HG03575 (cell line): Measurements from ENCODE around the gene GPC5.
"Not testable (repeated sequence)": the region's sequence is repeated elsewhere in the genome, so short reads cannot be mapped to it uniquely, and the experiment has no call there.

Experiments used
- ATAC-seq: cut with Tn5 transposase; IDR thresholded peaks from one replicate; pipeline ENCODE4 v1.9.1; 2021; ENCODE audit not compliant: unreplicated experiment, insufficient number of reproducible peaks, low FRiP score; ENCODE audit errors: extremely low read depth

Gene GPC5

DNA sequence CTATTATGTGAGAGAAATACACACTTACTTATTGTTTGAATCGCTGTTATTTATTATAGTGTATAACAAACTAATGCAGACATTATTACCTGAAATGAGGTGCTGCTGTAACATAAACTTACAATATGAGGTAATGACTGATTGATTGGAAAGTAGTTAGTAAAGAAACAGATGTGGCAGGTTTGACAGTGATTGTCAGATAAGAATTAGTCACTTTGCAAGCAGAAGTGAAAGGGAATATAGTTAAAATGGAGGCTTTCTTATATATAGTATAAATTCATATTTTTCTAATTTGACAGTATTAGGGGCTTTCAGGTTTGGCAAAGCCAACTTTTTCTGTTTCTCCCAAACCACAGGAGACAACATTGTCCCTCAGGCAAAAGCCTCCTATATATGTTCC is 30.3 kb upstream of the GPC5 start:
- no peak for ATAC-seq

DNA sequence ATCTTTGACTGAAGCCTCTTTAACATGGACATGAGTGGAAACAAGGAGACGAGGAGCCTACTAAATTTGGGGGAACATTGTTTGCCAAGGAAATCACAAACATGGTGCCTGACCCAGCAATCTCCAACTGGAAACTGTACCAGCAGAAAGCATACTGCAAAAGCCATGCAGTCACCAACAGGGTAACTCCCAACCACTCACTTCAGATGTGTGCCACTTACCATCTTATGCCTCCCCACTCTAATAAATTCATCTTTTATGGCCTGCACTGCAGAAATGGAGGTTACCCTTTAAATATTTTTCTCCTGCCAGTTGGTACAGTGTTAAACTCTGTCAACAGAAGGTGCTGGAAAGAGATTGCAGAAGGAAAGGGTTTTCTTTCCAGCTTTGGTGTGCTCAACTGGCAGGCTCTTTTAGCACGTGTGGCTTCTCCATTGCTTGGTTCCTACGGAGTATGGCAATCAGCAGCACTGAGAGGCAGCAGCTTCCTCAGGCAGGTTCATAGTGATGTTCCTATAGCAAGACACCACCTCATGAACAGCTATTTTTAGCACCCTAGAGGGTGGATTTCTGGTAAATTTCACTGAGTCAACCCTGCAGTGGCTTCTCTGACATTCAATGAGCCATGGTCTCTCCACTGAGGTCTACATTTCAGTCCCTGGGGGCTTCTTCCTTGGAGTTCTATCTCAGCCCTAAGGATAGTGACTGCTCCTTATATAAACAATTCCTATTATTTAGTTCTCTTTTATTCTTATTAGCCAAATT is 29.6 kb upstream of the GPC5 start:
- no peak for ATAC-seq

DNA sequence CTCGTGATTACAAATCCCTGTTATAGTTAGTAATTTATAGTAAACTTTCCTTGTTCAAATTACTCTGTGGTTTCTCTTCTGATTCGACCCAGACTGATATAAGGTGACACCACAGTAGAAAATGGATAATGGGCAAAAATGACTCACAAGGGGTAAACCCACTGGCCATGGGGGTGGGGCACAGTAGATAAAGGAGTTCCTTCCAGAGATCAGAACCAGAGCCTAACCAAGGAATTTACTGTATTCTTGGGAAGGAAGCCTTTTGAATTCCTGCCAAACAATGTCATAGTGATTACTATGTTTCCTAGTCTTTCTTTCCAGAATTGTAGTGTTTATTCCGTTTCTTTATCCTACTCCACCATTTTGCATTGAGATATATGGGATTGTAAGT is 29.0 kb upstream of the GPC5 start:
- no peak for ATAC-seq

DNA sequence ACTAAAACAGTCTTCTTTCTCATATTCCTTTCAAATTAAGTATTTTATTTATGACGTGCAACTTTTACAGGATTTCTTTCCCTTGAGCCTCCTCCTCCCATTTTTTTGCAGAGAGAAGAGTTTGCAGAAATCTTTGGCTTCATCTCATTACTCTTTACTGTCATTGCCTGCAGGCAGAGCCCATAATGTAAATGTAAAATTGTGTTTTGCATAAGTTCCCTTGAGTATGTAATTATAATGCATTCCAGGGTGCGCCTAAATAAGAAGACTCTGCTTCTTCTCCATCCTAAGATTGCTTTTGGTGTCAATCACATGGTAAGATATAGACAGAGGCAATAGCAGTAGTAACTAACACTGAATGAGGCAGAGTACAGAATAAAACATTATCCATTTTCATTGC is 27.9 kb upstream of the GPC5 start:
- no peak for ATAC-seq

DNA sequence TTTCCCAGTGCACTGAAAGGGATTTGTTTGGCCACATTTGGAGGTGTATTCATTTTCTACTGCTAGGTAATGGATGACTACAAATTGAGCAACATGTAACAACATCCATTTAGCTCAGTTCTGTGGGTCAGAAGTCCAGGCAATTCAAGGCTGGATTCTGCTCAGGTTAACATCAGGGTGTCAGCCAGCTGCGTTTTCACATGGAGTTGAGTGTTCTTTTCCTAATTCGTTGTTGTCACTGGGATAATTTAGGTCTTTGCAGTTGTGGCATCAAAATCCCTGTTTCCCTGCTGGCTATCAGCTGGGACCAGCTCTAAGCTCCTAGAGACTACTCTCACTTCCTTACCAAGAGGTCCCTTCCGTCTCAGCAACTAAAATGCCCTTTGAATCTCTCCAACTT is 25.5 kb upstream of the GPC5 start:
- ATAC-seq = no peak

DNA sequence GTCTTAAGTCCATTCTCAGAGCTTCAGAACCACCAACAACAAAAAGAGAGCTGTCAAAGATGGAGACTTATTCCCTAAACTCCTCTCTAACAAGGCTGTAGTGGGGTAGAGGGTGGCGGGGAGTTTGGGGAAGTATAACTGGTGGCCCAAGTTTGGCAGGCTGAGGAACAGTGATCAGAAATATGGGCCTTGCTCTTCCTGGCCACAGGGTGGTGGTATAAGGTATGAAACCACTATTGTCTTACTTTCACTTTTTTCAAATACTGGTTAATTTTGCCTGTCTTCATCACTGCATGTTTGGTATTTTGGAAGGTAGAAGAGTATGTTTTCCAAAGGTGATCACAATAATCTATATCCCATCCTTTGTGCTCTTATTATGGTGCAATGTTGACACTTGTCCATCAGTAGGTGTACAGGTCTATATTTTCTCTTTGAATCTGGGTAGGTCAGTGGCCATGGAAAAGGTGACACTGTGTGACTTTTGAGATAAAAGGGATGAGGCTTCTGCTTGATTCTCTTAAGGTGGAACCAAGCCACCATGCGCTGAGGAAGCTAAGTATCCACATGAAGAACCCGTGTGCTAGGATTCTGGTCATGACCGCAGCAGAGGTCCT is 23.2 kb upstream of the GPC5 start:
- ATAC-seq = peak; percentile 88

DNA sequence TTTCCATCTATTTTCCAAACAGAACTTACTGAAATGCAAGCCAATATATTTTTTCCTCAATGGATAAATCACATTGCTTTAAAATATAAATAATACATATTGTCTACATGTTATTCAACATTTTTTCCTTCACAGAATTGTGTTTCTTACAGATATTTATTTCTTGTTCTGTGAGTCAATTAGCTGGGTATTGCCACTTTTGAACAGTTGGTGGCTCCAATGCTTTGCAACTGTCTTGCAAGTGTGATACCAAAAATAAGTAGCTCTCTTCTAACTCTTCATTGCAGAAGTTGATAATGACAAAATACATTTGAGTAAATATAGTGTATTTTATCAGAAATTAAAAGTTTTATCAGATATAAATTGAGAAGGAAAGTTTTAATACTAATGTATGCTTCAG is 17.1 kb upstream of the GPC5 start:
- no peak for ATAC-seq

DNA sequence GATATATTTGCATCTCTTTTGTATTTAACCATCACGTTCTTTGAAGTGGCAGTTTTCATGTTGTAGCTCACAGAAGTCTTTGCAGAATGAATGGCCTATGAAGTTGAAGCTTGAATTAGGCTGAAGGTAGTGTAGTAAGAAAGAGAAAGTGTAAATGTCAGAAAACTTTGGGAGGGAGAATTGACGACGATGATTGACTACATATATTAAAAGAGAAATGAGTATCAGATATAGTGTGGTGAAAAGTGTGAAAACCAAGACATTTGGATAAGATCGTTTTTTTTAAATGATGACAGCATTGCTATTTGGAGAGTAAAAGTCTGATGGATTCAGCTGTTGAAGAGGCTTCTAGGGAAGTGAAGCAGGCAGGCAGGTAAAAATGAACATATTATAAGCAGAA is 14.6 kb upstream of the GPC5 start:
- ATAC-seq = no peak

DNA sequence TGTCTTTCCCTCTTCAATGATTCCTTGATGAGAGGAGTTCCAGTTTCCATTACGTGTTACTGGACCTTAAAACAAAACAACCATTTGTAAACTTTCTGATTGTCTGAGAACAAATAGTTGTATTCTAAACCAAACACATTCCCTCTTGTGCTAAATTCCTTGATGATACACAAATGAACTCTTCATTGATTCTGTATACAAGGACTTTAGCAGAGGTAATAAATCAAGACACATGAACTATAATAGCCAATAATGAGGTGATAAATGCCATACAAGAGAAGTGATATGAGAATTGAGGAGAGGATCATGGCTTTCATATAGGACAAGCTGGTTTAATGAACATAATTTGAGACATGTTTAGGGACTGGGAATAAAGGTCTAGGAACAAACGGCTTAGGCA is 13.5 kb upstream of the GPC5 start:
- ATAC-seq = no peak

DNA sequence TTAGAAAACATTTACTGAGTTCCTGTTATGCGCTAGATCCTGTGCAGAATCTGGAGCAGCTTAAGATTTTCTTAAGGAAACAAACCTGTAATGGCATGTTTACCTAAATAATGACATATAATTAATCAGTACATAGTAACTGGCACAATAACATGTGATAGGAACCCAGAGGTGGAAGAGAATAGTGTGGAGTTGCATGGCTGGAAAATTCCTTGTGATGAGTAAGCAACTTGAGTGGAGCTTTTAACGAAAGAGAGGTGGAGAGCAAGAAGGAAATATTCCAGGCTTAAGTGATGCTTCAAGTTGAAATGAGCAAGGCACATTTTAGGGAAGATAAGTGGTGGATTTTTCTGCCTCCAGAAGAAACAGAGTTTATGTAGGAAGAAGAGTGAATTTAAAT is 9.2 kb upstream of the GPC5 start:
- ATAC-seq = no peak

DNA sequence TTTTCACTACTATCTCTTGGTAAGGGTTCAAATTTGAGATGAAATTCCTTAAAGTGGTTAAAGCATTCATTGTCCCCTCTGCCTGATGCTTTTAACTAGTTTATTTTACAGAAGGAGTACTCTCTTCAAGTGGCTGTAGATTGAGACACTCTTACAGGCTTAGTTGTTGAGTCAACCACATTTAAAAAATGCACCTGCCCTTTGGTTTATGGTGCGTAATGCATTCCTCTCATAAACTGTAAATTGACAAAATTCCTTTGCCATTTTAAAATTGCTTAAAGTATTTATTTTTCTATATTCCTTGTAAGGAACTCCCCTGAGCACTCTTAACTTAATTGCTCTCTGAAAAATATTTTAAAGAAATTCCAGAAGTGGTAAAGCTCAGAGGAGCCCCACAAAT is 826 bp upstream of the GPC5 start:
- ATAC-seq = no peak

DNA sequence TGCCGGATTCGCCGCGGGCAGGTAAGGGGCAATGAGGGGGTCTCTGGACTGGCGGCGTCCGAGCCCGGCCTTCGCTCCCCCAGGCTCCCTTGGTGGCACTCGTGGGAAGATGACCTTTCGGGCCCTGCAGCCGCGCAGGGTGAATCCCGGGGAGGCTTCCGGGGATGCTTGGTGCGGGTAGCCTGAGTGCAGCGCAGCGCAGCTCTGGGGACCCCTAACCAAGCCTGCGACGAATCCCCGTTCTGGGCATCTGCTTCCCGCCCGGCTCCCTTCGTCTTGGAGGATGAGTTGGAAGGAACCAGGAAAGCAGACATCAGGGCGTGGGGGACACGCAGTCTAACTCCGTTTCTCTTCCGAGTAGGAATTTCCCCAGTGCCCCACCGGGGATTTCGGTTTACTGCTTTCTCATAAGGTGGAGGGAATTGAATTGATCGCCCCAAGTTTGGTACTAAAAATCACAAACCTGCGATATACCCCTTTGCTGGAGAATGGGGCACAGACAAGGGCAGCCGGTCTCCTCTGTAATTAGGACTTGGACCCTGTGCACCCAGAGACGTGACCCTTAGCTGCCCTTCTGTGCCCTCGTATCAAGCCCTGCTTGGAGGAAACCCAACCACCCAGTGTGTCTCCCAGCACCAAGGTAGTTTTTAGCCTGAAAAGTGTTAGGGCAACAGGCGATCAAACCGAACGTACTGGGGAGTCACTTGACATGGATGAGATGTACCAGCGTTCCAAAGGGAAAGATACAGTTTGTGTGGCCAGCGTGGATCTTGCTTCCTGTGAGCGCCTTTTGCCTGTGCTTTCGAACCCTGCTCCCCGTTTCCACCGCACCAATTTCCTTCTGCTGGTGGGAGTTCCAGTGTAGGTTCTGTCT is 1.0 kb downstream of the GPC5 start:
- no peak for ATAC-seq

DNA sequence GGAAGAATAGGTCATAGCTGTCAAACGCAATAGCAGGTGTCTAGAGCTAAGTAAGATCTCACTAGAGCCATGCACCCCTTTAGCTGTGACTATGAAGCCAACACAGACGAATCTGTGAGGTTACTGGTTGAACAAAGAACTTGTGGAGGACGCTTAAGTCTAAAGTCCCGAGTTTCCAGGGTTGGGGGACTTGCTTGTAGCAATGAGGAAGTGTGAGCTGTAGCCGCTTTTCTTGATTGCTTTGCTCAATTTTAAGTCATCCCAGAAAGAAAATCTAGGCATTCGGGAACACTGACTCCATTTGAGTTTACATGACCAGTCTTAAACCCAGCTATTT is 1.6 kb downstream of the GPC5 start:
- no peak for ATAC-seq

DNA sequence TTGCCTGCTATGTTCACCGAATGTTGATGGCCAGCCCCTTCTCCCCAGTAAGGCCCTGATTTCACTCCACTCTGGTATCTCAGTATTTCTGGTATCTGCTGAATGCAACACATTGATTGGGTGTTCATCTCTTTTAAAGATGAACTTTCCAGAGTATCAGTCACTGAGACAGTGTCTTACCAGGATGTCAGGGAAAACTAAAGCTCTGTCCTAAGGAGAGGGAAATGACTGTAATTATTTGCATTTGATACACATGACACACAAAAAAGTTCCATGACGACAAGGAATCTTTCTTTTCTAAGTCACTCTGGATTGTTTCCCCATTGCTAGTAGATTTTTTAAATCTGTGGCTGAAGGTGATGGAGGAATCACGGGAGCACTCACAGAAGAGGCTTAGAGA is 2.2 kb downstream of the GPC5 start:
- no peak for ATAC-seq

DNA sequence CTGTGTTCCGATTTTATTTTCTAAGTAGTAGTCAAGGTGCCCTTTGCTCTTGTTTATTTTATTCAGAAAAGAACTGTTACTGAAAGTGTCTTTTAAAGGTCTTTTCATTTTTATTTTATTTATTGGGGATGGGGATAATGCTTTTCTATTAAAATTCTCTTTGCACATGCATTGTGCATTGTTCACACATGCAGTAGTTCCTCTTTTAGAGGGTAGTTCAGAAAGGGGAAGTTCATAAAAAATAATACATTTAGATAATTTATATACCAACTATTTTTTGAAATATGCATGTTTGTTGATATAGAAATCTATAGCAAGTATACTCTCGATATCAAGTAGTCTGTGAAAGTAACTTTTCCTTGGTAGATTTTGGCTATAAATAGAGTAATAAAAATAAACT is 3.5 kb downstream of the GPC5 start:
- no peak for ATAC-seq

DNA sequence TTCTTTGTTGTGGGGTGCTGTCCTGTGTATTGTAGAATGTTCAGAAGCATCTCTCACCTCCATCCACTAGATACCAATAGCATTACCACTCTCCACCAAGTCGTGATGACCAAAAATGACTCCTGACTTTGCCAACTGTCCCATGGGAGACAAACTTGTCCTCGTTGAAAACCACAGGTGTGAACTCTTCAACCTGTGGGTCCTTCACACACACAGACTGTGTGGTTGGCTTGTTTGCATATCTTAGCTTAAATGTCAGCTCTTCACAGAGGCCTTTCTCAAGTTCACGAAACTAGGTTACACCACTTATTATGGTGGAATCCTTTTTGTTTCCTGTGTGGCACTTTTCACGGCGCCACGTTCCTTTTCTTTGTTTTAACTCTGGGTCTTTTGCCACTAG is 6.8 kb downstream of the GPC5 start:
- ATAC-seq = peak; percentile 37

DNA sequence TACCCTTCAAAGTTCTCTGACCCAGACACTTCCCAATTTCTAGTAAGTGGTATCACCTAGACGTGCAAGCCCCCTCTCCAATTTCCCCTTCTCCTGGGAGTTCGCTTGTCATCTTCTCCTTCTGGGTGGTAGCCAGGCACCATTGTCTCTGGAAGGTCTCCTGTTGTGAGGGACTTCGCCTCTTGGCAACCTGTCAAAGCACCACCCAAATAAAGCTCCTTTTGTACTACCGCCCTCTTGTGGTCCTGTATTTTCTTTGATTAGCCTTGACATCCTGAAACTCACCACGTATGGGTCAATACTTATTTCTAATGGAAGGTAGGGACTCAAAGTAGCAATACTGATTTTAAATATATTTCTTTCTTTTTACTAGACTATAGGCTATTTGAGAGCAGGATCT is 8.2 kb downstream of the GPC5 start:
- ATAC-seq = peak; percentile 34

DNA sequence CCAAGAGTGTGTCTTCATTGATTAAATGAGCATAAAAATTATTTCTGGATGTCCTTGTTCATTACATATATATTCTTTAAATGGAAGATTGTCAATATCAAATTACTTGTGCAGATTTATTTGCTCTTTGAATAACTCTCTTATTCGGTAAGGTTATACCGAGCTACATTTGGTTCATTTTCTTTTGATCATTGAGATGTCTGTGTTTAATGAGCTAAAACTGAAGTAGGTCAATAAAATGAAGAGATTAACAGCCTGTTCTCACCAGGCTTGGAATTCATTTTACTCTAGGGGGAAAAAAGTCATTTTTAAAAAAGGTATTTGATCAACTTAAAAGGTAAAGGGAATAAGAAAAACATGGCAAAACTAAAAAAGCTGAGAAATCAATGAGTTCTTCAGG is 10.6 kb downstream of the GPC5 start:
- ATAC-seq = no peak

DNA sequence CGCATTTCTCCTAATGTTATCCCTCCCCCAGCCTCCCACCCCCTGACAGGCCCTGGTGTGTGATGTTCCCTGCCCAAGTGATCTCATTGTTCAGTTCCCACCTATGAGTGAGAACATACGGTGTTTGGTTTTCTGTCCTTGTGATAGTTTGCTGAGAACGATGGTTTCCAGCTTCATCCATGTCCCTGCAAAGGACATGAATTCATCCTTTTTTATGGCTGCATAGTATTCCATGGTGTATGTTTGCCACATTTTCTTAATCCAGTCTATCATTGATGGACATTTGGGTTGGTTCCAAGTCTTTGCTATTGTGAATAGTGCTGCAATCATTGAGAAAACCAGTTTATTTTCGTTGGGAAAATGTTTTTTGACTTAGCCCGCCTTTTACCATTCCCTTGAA is 18.2 kb downstream of the GPC5 start:
- not testable (repeated sequence) for ATAC-seq

DNA sequence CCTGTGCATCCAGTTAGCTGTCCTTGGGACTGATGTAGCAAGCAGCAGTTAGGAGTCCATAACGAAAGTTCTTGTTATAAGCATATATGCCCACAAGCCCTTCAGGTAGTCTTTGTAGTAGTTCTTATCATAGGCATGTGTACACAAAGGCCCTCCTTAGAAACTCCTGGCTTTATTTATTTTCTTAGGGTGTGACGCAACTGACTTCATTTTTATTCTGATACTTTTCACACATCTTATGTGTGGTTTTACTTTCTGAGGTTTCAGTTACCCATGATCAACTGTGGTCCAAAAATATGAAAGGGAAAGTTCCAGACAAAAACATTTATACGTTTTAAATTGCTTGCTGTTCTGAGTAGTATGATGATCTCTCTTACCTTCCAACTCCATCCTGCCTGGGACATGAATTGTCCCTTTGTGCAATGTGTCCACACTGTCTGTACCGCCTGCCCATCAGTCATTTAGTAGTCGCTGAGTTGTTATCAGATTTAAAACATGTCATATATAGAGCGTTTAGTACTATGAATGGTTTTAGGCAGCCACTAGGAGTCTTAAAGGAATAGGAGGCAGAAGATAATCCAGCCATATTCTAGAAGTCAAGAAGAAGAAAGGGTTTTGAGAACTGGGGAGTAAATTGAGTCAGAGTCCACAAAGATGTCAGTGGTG is 19.4 kb downstream of the GPC5 start:
- ATAC-seq = no peak
